Fibroblast of pulmonary artery (primary cell): ENCODE data around the gene TSPYL2.

Source experiments
- DNase-seq: peaks from one replicate; pipeline ENCODE4 v3.0.0-alpha.2; 2010; ENCODE audit warnings: low read depth
- H3K4me3 ChIP-seq: replicated peaks from 2 replicates; pipeline ENCODE4 v1.5.1; 2011; ENCODE audit warnings: low read depth, mild to moderate bottlenecking, control low read depth, low read length, moderate library complexity
- TF ChIP-seq, protein P1 (sequence below): IDR thresholded peaks from 2 replicates; pipeline ENCODE4 v1.5.1; 2011; ENCODE audit warnings: mild to moderate bottlenecking, control low read depth, low read length, inconsistent platforms; ENCODE audit errors: missing control alignments

TSPYL2 gene

DNA sequence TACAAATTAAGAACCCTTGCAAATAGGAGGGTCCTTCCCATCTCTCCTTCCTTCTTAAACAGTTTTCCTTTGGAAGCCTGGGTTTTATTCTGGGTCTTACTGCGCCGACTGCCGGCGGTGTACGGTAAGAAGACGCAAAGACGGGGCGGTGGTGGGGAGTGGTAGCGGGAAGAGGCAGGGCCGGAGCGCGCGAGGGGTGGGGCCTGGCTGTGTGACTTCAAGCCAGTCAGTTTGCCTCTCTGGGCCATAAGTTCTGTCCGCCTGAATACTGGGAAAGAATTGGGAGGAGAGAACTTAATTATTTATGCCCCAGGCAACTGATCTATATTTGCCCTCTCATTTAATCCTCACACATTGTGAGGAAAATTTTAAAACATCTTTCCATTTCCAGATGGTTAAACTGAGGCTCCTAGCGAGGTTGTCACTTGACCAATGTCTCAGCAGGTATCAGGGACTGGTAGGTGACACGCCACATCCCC is 11.0 kb downstream of the TSPYL2 start:
- TF ChIP-seq, protein P1, sequence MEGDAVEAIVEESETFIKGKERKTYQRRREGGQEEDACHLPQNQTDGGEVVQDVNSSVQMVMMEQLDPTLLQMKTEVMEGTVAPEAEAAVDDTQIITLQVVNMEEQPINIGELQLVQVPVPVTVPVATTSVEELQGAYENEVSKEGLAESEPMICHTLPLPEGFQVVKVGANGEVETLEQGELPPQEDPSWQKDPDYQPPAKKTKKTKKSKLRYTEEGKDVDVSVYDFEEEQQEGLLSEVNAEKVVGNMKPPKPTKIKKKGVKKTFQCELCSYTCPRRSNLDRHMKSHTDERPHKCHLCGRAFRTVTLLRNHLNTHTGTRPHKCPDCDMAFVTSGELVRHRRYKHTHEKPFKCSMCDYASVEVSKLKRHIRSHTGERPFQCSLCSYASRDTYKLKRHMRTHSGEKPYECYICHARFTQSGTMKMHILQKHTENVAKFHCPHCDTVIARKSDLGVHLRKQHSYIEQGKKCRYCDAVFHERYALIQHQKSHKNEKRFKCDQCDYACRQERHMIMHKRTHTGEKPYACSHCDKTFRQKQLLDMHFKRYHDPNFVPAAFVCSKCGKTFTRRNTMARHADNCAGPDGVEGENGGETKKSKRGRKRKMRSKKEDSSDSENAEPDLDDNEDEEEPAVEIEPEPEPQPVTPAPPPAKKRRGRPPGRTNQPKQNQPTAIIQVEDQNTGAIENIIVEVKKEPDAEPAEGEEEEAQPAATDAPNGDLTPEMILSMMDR, result peak; percentile 50
- peak overlapping the region; percentile 58 for H3K4me3 ChIP-seq
- peak; percentile 81 for DNase-seq

GRCh38 chrX:53093748-53094581 is 11.8 kb downstream of the TSPYL2 start, which contains the start of gene KANTR:
Gene KANTR, plus strand, starts transcription at chrX:53094142. Its CDS starts 30,131 bp downstream, at chrX:53124273.
- TF ChIP-seq, protein P1, result no peak
- peak; percentile 94 for DNase-seq
- peak within 1 kb of the TSS; percentile 73 for H3K4me3 ChIP-seq

GRCh38 chrX:53094582-53094905 is 12.4 kb downstream of the TSPYL2 start:
- TF ChIP-seq, protein P1, result no peak
- H3K4me3 ChIP-seq, result peak overlapping the region; percentile 73
- no peak for DNase-seq

DNA sequence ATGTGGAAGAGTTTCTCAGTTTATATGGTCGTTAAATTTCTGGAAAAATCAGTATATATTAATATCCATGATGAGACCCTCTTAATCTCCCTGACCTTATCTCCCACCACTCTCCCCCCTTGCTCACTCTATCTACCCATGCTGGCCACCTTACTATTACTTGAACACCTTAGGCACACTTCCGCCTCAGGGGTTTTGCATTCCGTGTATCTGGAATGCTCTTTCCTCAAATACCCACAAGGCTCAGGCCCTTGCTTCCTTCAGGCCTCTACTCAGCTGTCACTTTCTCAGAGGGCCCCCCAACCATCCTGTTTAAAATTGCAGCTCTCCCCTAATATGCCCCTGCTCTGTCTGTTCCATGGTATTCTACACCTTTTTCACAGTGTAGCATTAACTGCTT is 13.6 kb downstream of the TSPYL2 start:
- TF ChIP-seq, protein P1, result no peak
- DNase-seq, result no peak
- H3K4me3 ChIP-seq, result no peak overlapping the region

GRCh38 chrX:53114864-53115549 is 32.8 kb downstream of the TSPYL2 start:
- DNase-seq, result no peak
- TF ChIP-seq, protein P1, result no peak
- no peak overlapping the region for H3K4me3 ChIP-seq

DNA sequence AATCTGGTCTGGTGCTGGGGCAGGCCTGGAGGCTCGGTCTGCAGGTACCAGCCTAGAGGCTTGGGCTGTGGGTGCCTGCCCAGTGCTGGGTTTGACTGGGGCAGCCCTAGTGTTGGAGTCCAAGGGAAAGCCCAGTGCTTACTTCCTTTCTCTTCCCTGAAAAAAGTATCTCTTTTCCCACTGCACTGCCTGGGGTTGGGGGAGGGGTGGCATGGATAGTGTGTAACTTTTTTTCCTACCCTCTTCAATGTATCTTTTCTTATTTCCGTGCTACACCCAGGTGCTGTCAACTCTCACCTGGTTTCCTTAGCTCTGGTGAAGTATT is 33.3 kb downstream of the TSPYL2 start:
- DNase-seq, result no peak
- H3K4me3 ChIP-seq, result no peak overlapping the region
- TF ChIP-seq, protein P1, result no peak
